GM19239 (cell line): ENCODE results near the gene PHACTR3.

Experiments used
- DNase-seq: peaks from one replicate; pipeline ENCODE4 v3.0.0; 2011; ENCODE audit warnings: low spot score; ENCODE audit not compliant: insufficient read length
- FAIRE-seq: peaks from 2 replicates; lab custom pipeline; 2011; peaks lifted over from hg19 to GRCh38; lab: Jason Lieb, UNC

PHACTR3 gene

DNA sequence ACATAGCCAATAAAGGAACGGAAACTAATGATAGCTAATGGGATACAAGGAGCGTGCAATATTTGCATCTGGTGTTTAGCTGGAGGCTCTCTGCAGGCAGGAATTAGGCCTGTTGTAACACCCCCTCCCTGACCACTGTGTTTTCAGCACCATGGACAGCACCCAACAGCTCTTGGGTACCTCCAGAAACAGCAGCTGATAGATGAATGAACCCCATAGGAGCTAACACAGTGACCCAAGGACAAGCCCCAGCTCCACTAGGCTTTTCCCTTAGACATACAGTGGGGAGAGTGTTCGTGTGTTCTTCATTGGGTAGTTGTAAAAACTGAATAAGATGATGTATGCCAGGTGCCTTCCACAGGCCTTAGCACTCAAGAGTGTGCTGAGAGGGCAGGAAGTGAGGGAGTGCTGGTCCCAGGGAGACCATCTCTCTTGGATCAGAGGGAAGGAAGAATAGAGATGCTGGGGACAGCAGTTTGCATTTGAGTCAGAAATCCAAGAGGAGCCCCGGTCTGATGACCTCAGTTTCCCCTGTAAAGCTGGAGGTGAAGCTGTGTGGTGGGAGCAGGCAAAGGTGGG is 161.3 kb downstream of the PHACTR3 start:
- no peak for FAIRE-seq
- DNase-seq = no peak

GRCh38 chr20:59767656-59768055 is 163.3 kb downstream of the PHACTR3 start:
- DNase-seq (no peak), FAIRE-seq (no peak)

- DNase-seq (no peak), FAIRE-seq (no peak)
These were observed 165.9 kb downstream of the PHACTR3 start for GRCh38 chr20:59770270-59770669.

DNA sequence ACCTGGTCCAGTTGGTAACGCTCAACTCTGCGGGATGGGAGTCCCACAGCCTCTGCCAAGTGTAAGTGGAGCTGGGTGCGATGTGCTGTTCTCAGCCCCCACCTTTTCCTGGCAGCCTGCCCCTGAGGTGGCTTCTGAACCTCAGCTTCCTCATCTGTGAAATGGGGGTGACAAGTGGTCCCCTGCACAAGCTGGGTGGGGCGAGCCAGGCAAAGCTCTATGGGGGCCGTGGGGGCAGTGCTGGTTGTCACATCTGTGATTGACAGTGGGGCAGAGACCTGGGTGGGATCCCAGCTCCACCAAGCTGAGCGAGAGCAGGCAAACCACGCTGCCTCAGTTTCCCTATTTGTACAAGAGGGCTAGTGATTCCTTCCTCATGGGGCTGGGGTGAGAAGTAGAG is 166.5 kb downstream of the PHACTR3 start:
- DNase-seq (no peak), FAIRE-seq (no peak)

- FAIRE-seq = no peak
- DNase-seq = no peak
These were observed 167.4 kb downstream of the PHACTR3 start for GRCh38 chr20:59771506-59772372.

GRCh38 chr20:59772373-59772705 is 168.0 kb downstream of the PHACTR3 start:
- FAIRE-seq = no peak

GRCh38 chr20:59772931-59773913 is 168.9 kb downstream of the PHACTR3 start:
- no peak for DNase-seq
- FAIRE-seq = no peak

More at GRCh38 chr20:59772373-59772705, 168.0 kb downstream of the PHACTR3 start:
- no peak for DNase-seq

GRCh38 chr20:59774204-59774641 is 169.9 kb downstream of the PHACTR3 start:
- FAIRE-seq (no peak), DNase-seq (no peak)

- FAIRE-seq = no peak
These were observed 170.8 kb downstream of the PHACTR3 start for GRCh38 chr20:59774921-59775686.

GRCh38 chr20:59775687-59776055 is 171.3 kb downstream of the PHACTR3 start:
- FAIRE-seq = no peak
- DNase-seq = no peak

More at GRCh38 chr20:59774921-59775686, 170.8 kb downstream of the PHACTR3 start:
- no peak for DNase-seq

- FAIRE-seq = no peak
- DNase-seq = no peak
These were observed 171.8 kb downstream of the PHACTR3 start for GRCh38 chr20:59776059-59776603.

DNA sequence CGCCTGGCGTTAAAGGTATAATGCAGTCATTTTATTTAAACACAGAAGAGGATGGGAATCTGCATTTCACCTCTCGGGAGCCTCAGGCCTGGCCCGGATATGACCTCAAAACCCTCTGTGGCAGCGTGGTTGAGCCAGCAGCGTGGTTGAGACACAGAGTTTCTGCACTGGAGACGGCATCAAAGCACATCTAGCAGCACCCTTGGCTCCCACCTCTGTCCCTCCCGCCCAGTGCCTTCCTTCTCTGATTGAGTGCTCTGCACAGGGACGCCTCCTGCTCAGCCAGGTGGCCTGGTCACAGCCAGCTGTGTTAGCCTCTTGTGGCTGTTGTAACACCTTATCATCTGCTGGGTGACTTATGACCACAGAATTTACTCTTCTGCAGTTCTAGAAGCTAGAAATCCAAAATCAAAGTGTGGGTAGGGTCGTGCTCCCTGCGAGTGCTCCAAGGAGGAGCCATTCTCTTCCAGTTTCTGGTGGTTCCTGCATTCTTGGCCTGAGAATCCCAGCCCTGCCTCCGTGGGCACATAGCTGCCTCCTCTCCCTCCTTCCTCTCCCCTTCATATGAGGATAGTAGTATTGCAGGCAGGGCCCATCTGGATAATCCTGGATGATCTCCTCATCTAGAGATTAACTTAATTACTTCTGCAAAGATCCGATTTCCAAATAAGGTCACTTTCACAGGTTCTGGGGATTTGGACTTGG is 172.4 kb downstream of the PHACTR3 start:
- FAIRE-seq = no peak

DNA sequence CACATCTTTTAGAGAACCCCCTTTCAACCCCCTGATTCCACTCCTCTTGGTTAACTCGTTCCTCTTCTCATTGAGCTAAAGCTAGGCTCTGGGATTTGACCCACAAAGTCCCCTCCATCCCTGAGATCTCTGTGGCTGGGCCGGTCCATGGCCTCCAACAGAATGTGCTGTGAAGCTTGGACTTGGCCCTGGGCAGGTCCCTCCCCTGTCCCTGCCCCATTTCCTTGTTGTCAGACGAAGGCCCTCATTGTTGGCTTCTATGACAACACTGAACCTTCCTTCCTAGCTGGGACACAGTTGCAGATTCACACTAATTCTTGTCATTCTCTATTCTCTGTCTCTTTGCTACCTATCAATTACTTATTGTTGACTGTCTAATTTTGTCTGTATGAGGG is 173.0 kb downstream of the PHACTR3 start:
- DNase-seq (no peak), FAIRE-seq (no peak)

More for the DNA sequence above, 172.4 kb downstream of the PHACTR3 start:
- no peak for DNase-seq

DNA sequence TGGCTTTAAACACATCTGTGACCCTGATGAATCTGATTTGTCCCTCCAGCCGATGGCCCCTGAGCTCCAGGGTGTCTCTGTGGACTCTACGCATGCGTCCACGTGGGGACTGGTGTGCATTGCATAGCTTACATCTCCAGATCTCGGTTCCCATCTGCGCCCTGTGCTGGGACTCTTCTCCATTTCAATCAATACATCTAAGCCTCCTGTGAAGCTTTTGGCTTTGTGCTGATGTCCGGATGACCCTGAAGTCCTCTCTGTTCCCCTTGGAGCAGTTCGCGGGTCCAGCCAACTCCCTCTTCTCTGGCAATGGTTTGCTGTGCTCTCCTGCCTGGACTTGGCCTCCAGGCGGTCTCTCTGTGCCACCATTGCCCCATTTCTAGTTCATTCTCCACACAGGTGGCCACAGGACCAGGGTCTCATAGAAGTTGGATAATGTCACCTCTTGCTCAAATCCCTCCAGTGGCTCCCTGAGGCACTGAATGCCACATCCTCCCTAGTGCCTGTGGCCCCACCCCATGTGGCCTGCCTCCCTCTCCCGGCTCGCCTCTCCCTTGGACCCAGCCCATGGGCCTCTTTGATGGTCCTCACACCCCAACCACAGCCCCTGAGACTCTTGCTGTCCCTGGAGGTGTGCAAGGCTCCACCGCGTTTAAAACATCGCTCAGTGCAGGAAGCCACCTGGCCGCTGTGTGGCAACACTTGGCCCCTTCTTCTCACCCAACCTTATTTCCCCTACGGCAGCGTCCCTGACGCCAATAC is 173.7 kb downstream of the PHACTR3 start:
- no peak for DNase-seq
- no peak for FAIRE-seq

GRCh38 chr20:59778615-59779200 is 174.4 kb downstream of the PHACTR3 start:
- no peak for FAIRE-seq

DNA sequence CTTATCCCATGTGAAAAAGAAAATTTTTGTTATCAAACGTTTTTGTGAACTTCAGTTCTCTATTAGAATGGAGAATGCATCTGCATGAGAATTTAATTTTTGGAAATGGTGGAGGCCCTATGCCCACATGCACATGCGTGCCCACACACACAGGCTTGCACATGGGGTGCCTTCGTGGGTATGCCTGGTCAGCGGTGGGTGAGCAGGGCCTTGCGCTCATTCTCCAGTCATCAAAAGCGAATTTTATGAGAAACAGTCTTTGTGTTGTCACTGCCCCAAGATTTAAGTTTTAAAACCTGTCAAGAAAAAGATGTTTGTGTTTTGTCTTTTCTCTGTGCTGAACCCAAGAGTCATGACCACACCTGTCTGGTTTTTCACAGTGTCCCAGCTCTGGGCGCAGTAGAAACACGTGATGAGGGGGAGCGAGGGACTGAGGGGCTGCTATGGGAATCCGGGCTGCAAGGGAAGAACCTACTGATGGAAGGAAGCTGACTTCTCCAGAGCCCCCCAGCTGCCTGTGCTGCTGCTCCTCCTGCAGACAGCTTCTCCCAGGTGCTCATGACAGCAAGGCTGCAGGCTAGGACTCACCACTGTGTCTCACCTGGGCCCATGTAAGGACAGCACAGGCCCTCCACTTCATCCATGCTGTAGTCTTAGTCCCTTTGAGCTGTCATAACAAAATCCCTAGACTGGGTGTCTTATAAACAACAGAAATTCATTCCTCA is 175.5 kb downstream of the PHACTR3 start:
- DNase-seq = no peak
- FAIRE-seq = no peak

More at GRCh38 chr20:59778615-59779200, 174.4 kb downstream of the PHACTR3 start:
- DNase-seq = no peak

DNA sequence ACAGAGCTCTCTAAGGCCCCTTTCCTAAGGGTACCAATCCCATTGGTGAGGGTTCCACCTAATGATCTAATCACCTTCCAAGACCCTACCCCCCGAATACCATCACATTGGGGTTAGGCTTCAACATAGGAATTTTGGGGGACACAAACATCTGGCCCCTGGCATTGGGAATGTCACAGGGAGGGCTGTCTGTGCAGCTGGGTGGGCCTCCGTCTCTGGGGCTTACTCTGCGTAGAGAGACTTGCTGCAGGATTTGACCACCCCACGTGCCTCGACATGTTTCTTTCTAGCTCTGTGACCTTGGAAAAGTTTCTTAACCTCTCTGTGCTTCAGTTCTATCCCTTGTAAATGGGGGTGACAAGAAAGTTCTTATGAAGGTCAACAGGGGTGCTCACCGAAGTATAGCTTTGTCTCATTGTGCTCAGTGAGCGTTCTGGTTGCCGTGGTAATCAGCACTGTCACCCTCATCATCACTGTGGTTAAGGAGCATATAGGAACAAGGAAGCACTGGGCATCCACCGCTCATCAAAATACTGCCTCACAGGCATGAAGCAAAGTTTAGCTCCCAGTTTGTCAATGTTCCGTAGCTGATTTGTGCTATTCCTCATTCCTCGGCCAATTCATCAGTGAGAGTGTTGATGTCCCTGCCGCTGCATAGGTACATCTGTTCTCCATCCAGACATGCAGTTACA is 176.3 kb downstream of the PHACTR3 start:
- no peak for DNase-seq
- no peak for FAIRE-seq
